Activated CD8-positive, alpha-beta memory T cell treated with anti-CD3 and anti-CD28 coated beads for 24 hours (primary cell): ENCODE results near the gene HVCN1.
A peak's percentile ranks its signal among the peaks of the same experiment; 100 is the strongest.

Source experiments
- DNase-seq: peaks from one replicate; pipeline ENCODE4 v3.0.0-alpha.2; 2020

Gene HVCN1

GRCh38 chr12:110613771-110614684, 74.9 kb downstream of the HVCN1 start, which contains the start of gene TCTN1:
Gene TCTN1, plus strand, starts transcription at chr12:110614129. Its CDS starts 54 bp downstream, at chr12:110614183.
- DNase-seq, result peak; percentile 98

DNA sequence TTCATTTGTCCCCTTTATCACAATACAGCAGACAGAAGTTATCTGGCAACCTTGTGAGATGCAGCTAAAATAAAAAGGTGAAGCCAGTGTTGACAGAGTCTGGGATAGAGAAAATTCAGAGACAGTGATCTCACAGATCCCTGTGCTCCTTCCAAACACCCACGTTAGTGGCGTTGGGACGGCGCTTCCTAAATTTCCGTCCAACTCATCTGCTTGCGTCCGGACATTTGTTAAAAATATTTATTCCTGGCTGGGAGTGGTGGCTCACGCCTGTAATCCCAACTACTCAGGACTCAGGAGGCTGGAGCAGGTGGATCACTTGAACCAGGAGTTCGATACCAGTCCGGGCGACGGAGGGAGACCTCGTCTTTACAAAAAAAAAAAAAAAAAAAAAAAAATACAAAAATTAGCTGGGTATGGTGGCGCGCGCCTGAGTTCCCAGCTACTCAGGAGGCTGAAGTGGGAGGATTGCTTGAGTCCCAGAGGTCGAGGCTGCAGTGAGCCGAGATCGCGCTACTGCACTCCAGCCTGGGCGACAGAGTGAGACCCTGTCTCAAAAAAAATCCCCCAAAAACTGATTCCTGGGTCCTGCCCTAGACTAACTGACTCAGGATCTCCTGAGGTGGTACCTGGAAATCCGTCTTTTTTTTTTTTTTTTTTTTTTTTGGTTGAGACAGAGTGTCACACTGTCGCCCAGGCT, 75.7 kb downstream of the HVCN1 start:
- no peak for DNase-seq

- DNase-seq, result no peak
These were observed 82.7 kb downstream of the HVCN1 start for GRCh38 chr12:110606253-110606611.

- DNase-seq, result peak; percentile 68
These were observed 86.7 kb downstream of the HVCN1 start for GRCh38 chr12:110602085-110602814.

GRCh38 chr12:110600254-110600653, 88.7 kb downstream of the HVCN1 start:
- DNase-seq, result no peak

- no peak for DNase-seq
These were observed 89.6 kb downstream of the HVCN1 start for GRCh38 chr12:110599334-110599733.
